ENCODE data around the gene SEC23IP.
A peak's percentile ranks its signal among the peaks of the same experiment; 100 is the strongest.
"Not testable (repeated sequence)": the region's sequence is repeated elsewhere in the genome, so short reads cannot be mapped to it uniquely, and the experiment has no call there.

SEC23IP gene

GRCh38 chr10:119892188-119893065 lies at the start of gene SEC23IP:
TSS of gene SEC23IP (plus strand) at chr10:119892730. CDS start at chr10:119892783, 53 bp downstream.
- DNase-seq (ENCODE audit: low spot score), result peak; percentile 97

- no peak for DNase-seq (ENCODE audit: low spot score)
Observed at GRCh38 chr10:119845656-119846055, 46.9 kb upstream of the SEC23IP start.

GRCh38 chr10:119849031-119849789 lies 43.3 kb upstream of the SEC23IP start:
- peak; percentile 72 for DNase-seq (ENCODE audit: low spot score)

- no peak for DNase-seq (ENCODE audit: low spot score)
Observed at GRCh38 chr10:119849944-119850343, 42.6 kb upstream of the SEC23IP start.

- DNase-seq (ENCODE audit: low spot score), result no peak
Observed at GRCh38 chr10:119852277-119852676, 40.3 kb upstream of the SEC23IP start.

- no peak for DNase-seq (ENCODE audit: low spot score)
Observed at GRCh38 chr10:119852822-119853221, 39.7 kb upstream of the SEC23IP start.

GRCh38 chr10:119853574-119853973 lies 39.0 kb upstream of the SEC23IP start:
- no peak for DNase-seq (ENCODE audit: low spot score)

- no peak for DNase-seq (ENCODE audit: low spot score)
Observed at GRCh38 chr10:119858063-119858462, 34.5 kb upstream of the SEC23IP start.

GRCh38 chr10:119859420-119860258 lies 32.9 kb upstream of the SEC23IP start:
- peak; percentile 53 for DNase-seq (ENCODE audit: low spot score)

GRCh38 chr10:119860866-119861607 lies 31.5 kb upstream of the SEC23IP start:
- no peak for DNase-seq (ENCODE audit: low spot score)

- DNase-seq (ENCODE audit: low spot score), result no peak
Observed at GRCh38 chr10:119862524-119862923, 30.0 kb upstream of the SEC23IP start.

GRCh38 chr10:119863951-119864565 lies 28.5 kb upstream of the SEC23IP start:
- no peak for DNase-seq (ENCODE audit: low spot score)

GRCh38 chr10:119865699-119866240 lies 26.8 kb upstream of the SEC23IP start:
- no peak for DNase-seq (ENCODE audit: low spot score)

- no peak for DNase-seq (ENCODE audit: low spot score)
Observed at GRCh38 chr10:119867317-119867716, 25.2 kb upstream of the SEC23IP start.

- not testable (repeated sequence) for DNase-seq (ENCODE audit: low spot score)
Observed at GRCh38 chr10:119869398-119869797, 23.1 kb upstream of the SEC23IP start.

- DNase-seq (ENCODE audit: low spot score), result peak; percentile 66
Observed at GRCh38 chr10:119871881-119872609, 20.5 kb upstream of the SEC23IP start.

- no peak for DNase-seq (ENCODE audit: low spot score)
Observed at GRCh38 chr10:119872610-119872859, 20.0 kb upstream of the SEC23IP start, which contains the start of gene MCMBP. TSS of gene MCMBP (minus strand) at chr10:119872843. CDS start at chr10:119872584, 259 bp downstream.

GRCh38 chr10:119872860-119873681 lies 19.5 kb upstream of the SEC23IP start:
- DNase-seq (ENCODE audit: low spot score), result peak; percentile 91

GRCh38 chr10:119878524-119878923 lies 14.0 kb upstream of the SEC23IP start:
- no peak for DNase-seq (ENCODE audit: low spot score)

All from kidney tubule cell (primary cell).